Sigmoid colon (tissue), 4 donors: ENCODE measurements around the gene FAM193A.

Experiments
- EP300 ChIP-seq, 4 donors: sonication (generic); formaldehyde crosslinking; IDR thresholded peaks; one replicate each; pipeline ENCODE4 v1.6.1; 2017; ENCODE audit warnings: antibody characterized with exemption in 4 of 4
- POLR2A ChIP-seq, 2 donors: fragments of 450-650 bp; IDR thresholded peaks; one replicate each; pipeline ENCODE4 v1.6.1; 2016; ENCODE audit warnings: antibody characterized with exemption in 2 of 2, mild to moderate bottlenecking in 2 of 2, moderate library complexity in 2 of 2
- POLR2AphosphoS5 ChIP-seq, 4 donors: sonication (generic); formaldehyde crosslinking; IDR thresholded peaks; one replicate each; pipeline ENCODE4 v1.6.1; 2017; ENCODE audit warnings: antibody characterized with exemption in 4 of 4
- TF ChIP-seq, protein P1 (sequence below), 4 experiments: fragments of 450-650 bp in 3 of 4; fragments of 200-600 bp in 1 of 4; IDR thresholded peaks; one replicate each; pipeline ENCODE4 v1.5.1; 2016 to 2019; ENCODE audit warnings: antibody characterized with exemption in 4 of 4, mild to moderate bottlenecking in 3 of 4, moderate library complexity in 2 of 4

DNA sequence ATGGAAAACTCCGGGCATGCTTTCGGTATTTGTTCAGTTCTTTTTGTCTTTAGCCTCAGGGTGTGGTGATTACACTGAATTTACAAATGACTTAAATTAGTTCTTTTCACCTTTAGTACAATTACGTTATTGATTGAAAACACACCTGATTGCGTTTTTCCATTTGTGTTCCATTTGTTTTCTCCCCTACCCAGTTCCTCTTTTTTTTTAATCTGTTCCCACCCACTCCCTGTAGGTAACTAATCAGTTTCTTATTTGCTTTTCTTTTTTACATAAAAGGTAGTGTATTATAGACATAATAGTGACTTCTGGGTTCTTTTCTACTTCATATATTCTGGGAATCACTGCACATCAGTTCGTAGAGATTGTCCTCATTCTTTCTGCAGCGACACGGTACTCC is 166.3 kb downstream of the FAM193A start:
- TF ChIP-seq, protein P1, sequence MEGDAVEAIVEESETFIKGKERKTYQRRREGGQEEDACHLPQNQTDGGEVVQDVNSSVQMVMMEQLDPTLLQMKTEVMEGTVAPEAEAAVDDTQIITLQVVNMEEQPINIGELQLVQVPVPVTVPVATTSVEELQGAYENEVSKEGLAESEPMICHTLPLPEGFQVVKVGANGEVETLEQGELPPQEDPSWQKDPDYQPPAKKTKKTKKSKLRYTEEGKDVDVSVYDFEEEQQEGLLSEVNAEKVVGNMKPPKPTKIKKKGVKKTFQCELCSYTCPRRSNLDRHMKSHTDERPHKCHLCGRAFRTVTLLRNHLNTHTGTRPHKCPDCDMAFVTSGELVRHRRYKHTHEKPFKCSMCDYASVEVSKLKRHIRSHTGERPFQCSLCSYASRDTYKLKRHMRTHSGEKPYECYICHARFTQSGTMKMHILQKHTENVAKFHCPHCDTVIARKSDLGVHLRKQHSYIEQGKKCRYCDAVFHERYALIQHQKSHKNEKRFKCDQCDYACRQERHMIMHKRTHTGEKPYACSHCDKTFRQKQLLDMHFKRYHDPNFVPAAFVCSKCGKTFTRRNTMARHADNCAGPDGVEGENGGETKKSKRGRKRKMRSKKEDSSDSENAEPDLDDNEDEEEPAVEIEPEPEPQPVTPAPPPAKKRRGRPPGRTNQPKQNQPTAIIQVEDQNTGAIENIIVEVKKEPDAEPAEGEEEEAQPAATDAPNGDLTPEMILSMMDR (IDR thresholded peaks at IDR 0.05): no peak
- no peak for TF ChIP-seq POLR2AphosphoS5 (IDR thresholded peaks at IDR 0.05)
- TF ChIP-seq POLR2A (IDR thresholded peaks at IDR 0.05): no peak
- TF ChIP-seq EP300 (IDR thresholded peaks at IDR 0.05): no peak
